Common myeloid progenitor, CD34-positive (primary cell): ENCODE data around the gene KRTDAP.

Experiments
- CTCF ChIA-PET: fragments of 350-600 bp; sonication (Branson Sonifier 250); formaldehyde crosslinking; loops from one replicate; lab custom pipeline; 2021; ENCODE audit warnings: antibody characterized with exemption; lab: Charles Lee
- POLR2A ChIA-PET: fragments of 350-600 bp; sonication (Branson Sonifier 250); formaldehyde crosslinking; loops from one replicate; lab custom pipeline; 2021; ENCODE audit warnings: antibody characterized with exemption; lab: Charles Lee
- DNase-seq, 3 donors: peaks; one replicate each; pipeline versions ENCODE4 v3.0.0 to v3.0.0-alpha.2; 2013
- H3K27ac ChIP-seq, 2 experiments: 1 replicate in 1 of 2; 2 replicates in 1 of 2; pipeline ENCODE4 v1.7.0; 2013; ENCODE audit warnings: inconsistent platforms in 2 of 2, low read length in 2 of 2, mild to moderate bottlenecking in 2 of 2, low read depth in 1 of 2, moderate library complexity in 1 of 2; ENCODE audit not compliant: severe bottlenecking in 2 of 2, insufficient read depth in 1 of 2, poor library complexity in 1 of 2
- H3K27me3 ChIP-seq, 5 experiments: replicated peaks in 2 of 5; 1 replicate in 3 of 5; 2 replicates in 2 of 5; pipeline versions ENCODE4 v1.6.1 to v1.7.0; 2013; ENCODE audit warnings: low read length in 4 of 5, mild to moderate bottlenecking in 2 of 5, moderate library complexity in 2 of 5, inconsistent platforms in 1 of 5; ENCODE audit not compliant: insufficient read depth in 5 of 5, control insufficient read depth in 4 of 5
- H3K36me3 ChIP-seq, 4 experiments: 1 replicate in 2 of 4; 2 replicates in 2 of 4; pipeline versions ENCODE4 v1.6.1 to v1.7.0; 2013; ENCODE audit warnings: low read length in 3 of 4, control low read depth in 1 of 4, mild to moderate bottlenecking in 1 of 4; ENCODE audit not compliant: control insufficient read depth in 4 of 4, insufficient read depth in 4 of 4
- H3K4me1 ChIP-seq, 4 experiments: 1 replicate in 3 of 4; 2 replicates in 1 of 4; pipeline versions ENCODE4 v1.6.1 to v1.7.1; 2013; ENCODE audit warnings: low read length in 3 of 4, mild to moderate bottlenecking in 3 of 4, control low read depth in 1 of 4, inconsistent platforms in 1 of 4, moderate library complexity in 1 of 4; ENCODE audit not compliant: control insufficient read depth in 4 of 4, insufficient read depth in 4 of 4; ENCODE audit errors: control extremely low read depth in 1 of 4
- H3K4me3 ChIP-seq, 7 experiments: 1 replicate in 4 of 7; 2 replicates in 3 of 7; pipeline versions ENCODE4 v1.5.1 to v1.7.0; 2013; ENCODE audit warnings: mild to moderate bottlenecking in 7 of 7, low read length in 6 of 7, moderate library complexity in 6 of 7, inconsistent platforms in 2 of 7, low read depth in 2 of 7, control low read depth in 1 of 7; ENCODE audit not compliant: insufficient read depth in 4 of 7, control insufficient read depth in 1 of 7; ENCODE audit errors: extremely low read depth in 1 of 7
- H3K9me3 ChIP-seq, 5 experiments: 1 replicate in 4 of 5; 2 replicates in 1 of 5; pipeline versions ENCODE4 v1.6.1 to v1.7.1; 2013; ENCODE audit warnings: low read length in 4 of 5, mild to moderate bottlenecking in 2 of 5, inconsistent platforms in 1 of 5, low read depth in 1 of 5, moderate library complexity in 1 of 5; ENCODE audit not compliant: control insufficient read depth in 4 of 5, insufficient read depth in 2 of 5; ENCODE audit errors: control extremely low read depth in 1 of 5
- whole genome bisulfite sequencing: methylation state at CpG from one replicate; pipeline ENCODE4 v1.1.5; 2013; ENCODE audit not compliant: insufficient coverage; 5-methylcytosine and 5-hydroxymethylcytosine counted together

KRTDAP gene

DNA sequence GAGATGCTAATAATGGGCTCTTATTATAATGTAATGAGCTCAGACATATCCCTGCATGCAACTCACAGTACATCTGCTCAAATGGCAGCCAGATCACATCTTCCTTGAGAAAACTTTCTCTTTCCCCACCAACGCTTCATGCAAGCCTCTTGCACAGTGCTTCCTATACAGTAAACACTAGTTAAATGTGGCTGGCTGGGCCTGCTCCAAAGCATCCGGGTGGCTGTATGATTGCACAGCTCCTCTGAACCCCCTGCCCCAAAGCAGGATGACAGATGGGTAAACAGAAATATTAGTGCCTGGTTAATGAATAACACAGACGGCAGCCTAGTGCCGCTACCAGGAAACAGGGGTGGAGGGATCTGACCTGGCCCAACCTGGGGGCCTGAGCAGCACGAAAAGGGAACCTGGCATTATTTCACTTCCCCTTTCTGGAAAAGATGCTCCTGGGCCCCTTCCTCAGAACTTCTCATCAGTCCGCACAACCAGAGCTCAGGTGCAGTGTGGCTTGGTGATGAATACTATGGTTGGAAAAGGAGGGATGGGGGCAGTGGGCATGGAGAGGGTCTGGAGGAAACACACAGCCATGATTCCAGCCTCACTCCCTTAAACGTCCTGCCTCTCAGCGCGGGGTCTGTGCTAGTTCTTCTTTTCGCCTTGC, 31.4 kb downstream of the KRTDAP start:
- WGBS = 0% methylated on average over 8 of the region's 10 CpGs
- Histone ChIP-seq H3K27me3 (no peaks in the 10 kb centered on the region), H3K4me1 (peaks cover 15 to 75% (median 62%) of the 10 kb centered on the region in 4 experiments), H3K4me3 (peak overlapping the region in 2 of 7 experiments; percentile 45 to 51), H3K27ac (peak overlapping the region in 1 of 2 experiments; percentile 30), H3K36me3 (no peaks in the 10 kb centered on the region), H3K9me3 (no peaks in the 10 kb centered on the region)
- ChIA-PET CTCF (interaction anchor here (0.8 to 2.3 kb wide), 6 partner anchors 11 to 105 kb away, joined by 3 to 5 read pairs (median 4); partner anchors contain the start of gene FFAR3), POLR2A (no interaction called here)
- DNase-seq = peak; percentile 64 to 91 (median 87)

DNA sequence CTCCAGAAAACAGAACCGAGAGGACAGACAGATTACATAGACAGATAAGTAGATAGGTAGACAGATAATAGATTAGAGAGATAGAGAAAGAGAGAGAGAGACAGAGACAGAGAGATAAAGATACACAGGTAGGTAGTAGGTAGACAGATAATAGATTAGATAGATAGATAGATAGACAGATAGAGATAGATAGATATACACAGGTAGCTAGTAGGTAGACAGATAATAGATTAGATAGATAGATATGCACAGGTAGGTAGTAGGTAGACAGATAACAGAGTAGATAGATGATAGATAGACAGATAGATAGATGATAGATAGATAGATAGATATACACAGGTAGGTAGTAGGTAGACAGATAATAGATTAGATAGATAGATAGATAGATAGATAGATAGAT, 32.1 kb downstream of the KRTDAP start:
- no peak for DNase-seq
- POLR2A ChIA-PET = no interaction called here
- Histone ChIP-seq H3K4me3 (no peak overlapping the region), H3K9me3 (no peaks in the 10 kb centered on the region), H3K27me3 (no peaks in the 10 kb centered on the region), H3K27ac (no peak overlapping the region), H3K36me3 (no peaks in the 10 kb centered on the region), H3K4me1 (peaks cover 15 to 68% (median 56%) of the 10 kb centered on the region in 4 experiments)
- CTCF ChIA-PET = interaction anchor here (0.8 to 2.3 kb wide), 5 partner anchors 11 to 100 kb away, joined by 3 to 5 read pairs (median 4); partner anchors contain the start of gene FFAR3
- 67% methylated on average over 1 of the region's 1 CpG for WGBS

DNA sequence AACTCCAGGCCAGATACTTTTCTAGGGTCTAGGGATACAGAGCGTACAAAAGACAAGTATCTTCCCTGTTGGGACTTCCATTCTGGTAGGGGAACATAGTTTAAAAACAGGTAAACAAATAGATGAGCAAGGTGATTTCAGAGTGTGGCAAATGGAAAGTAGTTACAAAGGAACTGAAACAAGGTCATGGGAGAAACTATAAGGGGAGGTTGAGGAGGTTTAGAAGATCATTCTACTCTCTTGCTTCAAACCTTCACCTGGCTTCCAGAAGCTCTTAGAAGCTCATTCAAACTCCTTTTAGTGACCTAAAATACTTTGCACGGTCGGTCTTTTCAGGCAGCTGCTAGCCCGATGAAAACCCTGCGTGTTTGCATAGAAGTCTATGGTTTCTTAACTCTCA, 33.1 kb downstream of the KRTDAP start:
- WGBS = 98% methylated on average over 4 of the region's 5 CpGs
- Histone ChIP-seq H3K9me3 (no peaks in the 10 kb centered on the region), H3K4me1 (peaks cover 10 to 58% (median 47%) of the 10 kb centered on the region in 4 experiments), H3K27ac (no peak overlapping the region), H3K36me3 (no peaks in the 10 kb centered on the region), H3K4me3 (no peak overlapping the region), H3K27me3 (no peaks in the 10 kb centered on the region)
- DNase-seq = no peak
- ChIA-PET POLR2A (no interaction called here), CTCF (interaction anchor here (1.0 to 2.0 kb wide), 4 partner anchors 14 to 99 kb away, joined by 3 to 5 read pairs (median 4); partner anchors contain the start of gene FFAR3)

DNA sequence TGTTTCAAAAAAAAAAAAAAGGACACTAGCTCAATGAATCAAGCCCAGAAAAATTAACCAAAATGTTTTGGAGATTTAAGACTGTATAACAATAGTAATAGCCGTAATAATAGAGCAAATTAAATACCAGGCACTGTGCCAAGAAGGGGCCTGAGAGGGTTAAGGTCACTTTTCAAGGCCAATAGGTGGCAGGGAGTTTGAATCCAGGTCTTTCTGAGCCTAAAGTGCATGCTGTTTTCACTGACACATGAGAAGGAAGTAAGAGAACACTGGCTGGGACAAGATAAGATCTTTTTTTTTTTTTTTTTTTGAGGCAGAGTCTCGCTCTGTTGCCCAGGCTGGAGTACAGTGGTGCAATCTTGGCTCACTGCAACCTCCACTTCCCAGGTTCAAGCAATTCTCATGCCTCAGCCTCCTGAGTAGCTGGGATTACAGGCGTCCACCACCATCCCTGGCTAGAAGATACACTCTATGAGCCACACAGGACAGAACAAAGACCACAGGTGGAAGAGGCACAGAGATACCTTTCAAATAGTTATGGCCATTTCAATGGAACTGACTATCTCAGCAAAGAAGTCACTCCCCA, 34.6 kb downstream of the KRTDAP start:
- WGBS = no CpG with 5 or more reads among the region's 3 CpGs
- Histone ChIP-seq H3K27me3 (no peaks in the 10 kb centered on the region), H3K4me3 (no peak overlapping the region), H3K27ac (no peak overlapping the region), H3K36me3 (no peaks in the 10 kb centered on the region), H3K4me1 (peaks cover 13 to 56% (median 43%) of the 10 kb centered on the region in 4 experiments), H3K9me3 (no peaks in the 10 kb centered on the region)
- CTCF ChIA-PET = interaction anchor here (0.9 to 1.6 kb wide), 3 partner anchors 13 to 16 kb away, joined by 3 to 5 read pairs (median 3); no protein-coding TSS in a partner anchor
- POLR2A ChIA-PET = interaction anchor here (0.7 kb wide), 1 partner anchor 48 kb away, joined by 6 read pairs; no protein-coding TSS in a partner anchor
- peak in 1 of 3 donors; percentile 33 for DNase-seq

DNA sequence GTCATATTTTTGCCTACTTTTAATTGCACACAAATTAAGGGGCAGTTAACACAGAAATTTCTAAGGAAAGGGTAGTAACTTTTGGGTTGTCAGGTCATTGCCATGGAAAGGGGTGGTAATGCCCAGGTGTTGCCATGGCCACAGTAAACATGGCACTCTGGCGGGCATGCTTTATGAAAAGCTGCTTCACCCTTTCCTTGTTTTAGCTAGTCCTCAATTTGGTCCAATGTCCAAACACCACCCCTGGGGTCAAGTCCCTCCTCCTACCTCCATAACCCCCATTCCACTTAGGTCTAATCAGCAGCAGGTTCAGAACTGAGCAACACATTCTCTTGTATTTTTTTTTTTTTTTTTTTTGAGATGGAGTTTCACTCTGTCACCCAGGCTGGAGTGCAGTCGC, 35.6 kb downstream of the KRTDAP start:
- CTCF ChIA-PET = interaction anchor here (1.0 to 1.4 kb wide), 2 partner anchors 15 to 101 kb away, joined by 3 read pairs; no protein-coding TSS in a partner anchor

DNA sequence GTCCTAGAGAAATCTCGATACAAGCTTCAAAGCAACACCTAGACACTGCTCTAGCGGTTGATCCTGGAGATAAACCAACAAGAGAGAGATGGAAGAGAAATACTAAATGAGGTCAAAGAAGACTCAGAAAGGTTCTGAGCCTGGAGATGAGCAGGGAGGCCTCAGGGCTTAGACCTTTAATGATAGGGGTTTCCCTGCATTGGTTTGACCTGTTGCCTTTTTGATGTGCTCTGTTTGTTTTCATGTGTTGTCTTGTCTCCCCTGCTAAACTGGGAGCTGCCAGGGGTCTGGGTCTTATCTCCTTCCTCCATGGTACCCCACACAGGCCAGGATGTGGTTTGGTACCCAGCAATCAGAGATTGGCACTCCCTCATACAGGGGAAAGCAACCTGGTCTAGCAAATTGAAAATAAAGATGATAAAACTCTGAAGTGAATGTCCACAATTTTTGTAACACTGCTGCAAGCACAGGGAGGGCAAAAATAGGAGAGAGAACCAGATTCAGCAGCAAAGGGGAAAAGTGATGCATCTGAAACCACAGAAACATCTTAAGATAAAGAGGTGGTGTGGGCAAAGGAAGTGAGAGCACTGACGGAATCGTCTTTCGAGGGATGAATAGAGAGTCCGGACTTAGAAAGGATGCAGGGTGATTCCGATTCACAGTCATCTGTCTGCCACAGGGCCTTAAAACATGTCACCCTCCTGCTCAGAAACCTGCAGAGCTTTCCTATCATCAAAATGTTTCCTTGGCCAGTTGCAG, 38.7 kb downstream of the KRTDAP start:
- peak; percentile 40 to 59 (median 52) for DNase-seq
- no peaks in the 10 kb centered on the region for H3K27me3 ChIP-seq
- no peaks in the 10 kb centered on the region for H3K36me3 ChIP-seq
- H3K4me3 ChIP-seq = no peak overlapping the region
- peaks cover 13 to 52% (median 43%) of the 10 kb centered on the region in 4 experiments for H3K4me1 ChIP-seq
- ChIA-PET CTCF (interaction anchor here (1.1 kb wide), 2 partner anchors 18 to 21 kb away, joined by 3 read pairs; no protein-coding TSS in a partner anchor), POLR2A (interaction anchor here (0.7 kb wide), 1 partner anchor 31 kb away, joined by 3 read pairs; no protein-coding TSS in a partner anchor)
- H3K9me3 ChIP-seq = no peaks in the 10 kb centered on the region
- no peak overlapping the region for H3K27ac ChIP-seq
- 60% methylated on average over 1 of the region's 7 CpGs for WGBS

More for the DNA sequence above, 35.6 kb downstream of the KRTDAP start:
- POLR2A ChIA-PET = interaction anchor here (0.6 to 0.7 kb wide), 2 partner anchors 8 to 47 kb away, joined by 3 to 6 read pairs; no protein-coding TSS in a partner anchor
- no peaks in the 10 kb centered on the region for H3K36me3 ChIP-seq
- H3K4me3 ChIP-seq = no peak overlapping the region
- DNase-seq = no peak
- H3K9me3 ChIP-seq = no peaks in the 10 kb centered on the region
- H3K27me3 ChIP-seq = no peaks in the 10 kb centered on the region
- no peak overlapping the region for H3K27ac ChIP-seq
- WGBS = no CpG with 5 or more reads among the region's 2 CpGs
- H3K4me1 ChIP-seq = peaks cover 10 to 53% (median 40%) of the 10 kb centered on the region in 4 experiments
